ENCODE data around the gene BDH1. TPM values are rescaled to one million over a fixed set of nuclear protein-coding genes. Genes with fewer than 3 reads are reported as not detected.

The BDH1 gene
- total and polyA plus RNA-seq, 2 of the 8 experiments (the other 6 are each of a cell fraction or from before 2014, with no cell fraction given) = 27.2 to 28.1 TPM

DNA sequence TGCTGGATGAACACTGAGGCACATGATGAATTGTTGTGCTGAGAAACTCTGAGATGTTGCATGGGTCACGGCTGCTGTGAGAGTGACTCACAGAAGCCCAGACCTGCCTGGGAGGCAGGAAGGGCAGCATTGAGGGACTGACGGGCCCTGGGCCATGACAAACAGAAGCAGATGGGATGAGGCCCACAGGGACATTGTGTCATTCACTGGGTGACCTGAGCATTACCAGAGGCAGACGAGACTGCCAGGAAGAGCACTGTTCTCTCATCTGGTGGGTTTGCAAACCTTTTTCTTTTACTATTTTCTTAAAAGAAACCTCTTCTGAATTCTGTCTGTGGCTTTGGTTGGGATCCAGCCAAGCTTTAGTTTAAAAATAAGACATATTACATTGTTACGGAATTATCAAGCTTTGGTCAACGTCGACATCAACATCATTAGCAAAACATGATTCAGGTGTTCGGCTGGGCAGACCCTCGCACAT, 67.8 kb downstream of the BDH1 start (continued):
- TF ChIP-seq, protein P1, sequence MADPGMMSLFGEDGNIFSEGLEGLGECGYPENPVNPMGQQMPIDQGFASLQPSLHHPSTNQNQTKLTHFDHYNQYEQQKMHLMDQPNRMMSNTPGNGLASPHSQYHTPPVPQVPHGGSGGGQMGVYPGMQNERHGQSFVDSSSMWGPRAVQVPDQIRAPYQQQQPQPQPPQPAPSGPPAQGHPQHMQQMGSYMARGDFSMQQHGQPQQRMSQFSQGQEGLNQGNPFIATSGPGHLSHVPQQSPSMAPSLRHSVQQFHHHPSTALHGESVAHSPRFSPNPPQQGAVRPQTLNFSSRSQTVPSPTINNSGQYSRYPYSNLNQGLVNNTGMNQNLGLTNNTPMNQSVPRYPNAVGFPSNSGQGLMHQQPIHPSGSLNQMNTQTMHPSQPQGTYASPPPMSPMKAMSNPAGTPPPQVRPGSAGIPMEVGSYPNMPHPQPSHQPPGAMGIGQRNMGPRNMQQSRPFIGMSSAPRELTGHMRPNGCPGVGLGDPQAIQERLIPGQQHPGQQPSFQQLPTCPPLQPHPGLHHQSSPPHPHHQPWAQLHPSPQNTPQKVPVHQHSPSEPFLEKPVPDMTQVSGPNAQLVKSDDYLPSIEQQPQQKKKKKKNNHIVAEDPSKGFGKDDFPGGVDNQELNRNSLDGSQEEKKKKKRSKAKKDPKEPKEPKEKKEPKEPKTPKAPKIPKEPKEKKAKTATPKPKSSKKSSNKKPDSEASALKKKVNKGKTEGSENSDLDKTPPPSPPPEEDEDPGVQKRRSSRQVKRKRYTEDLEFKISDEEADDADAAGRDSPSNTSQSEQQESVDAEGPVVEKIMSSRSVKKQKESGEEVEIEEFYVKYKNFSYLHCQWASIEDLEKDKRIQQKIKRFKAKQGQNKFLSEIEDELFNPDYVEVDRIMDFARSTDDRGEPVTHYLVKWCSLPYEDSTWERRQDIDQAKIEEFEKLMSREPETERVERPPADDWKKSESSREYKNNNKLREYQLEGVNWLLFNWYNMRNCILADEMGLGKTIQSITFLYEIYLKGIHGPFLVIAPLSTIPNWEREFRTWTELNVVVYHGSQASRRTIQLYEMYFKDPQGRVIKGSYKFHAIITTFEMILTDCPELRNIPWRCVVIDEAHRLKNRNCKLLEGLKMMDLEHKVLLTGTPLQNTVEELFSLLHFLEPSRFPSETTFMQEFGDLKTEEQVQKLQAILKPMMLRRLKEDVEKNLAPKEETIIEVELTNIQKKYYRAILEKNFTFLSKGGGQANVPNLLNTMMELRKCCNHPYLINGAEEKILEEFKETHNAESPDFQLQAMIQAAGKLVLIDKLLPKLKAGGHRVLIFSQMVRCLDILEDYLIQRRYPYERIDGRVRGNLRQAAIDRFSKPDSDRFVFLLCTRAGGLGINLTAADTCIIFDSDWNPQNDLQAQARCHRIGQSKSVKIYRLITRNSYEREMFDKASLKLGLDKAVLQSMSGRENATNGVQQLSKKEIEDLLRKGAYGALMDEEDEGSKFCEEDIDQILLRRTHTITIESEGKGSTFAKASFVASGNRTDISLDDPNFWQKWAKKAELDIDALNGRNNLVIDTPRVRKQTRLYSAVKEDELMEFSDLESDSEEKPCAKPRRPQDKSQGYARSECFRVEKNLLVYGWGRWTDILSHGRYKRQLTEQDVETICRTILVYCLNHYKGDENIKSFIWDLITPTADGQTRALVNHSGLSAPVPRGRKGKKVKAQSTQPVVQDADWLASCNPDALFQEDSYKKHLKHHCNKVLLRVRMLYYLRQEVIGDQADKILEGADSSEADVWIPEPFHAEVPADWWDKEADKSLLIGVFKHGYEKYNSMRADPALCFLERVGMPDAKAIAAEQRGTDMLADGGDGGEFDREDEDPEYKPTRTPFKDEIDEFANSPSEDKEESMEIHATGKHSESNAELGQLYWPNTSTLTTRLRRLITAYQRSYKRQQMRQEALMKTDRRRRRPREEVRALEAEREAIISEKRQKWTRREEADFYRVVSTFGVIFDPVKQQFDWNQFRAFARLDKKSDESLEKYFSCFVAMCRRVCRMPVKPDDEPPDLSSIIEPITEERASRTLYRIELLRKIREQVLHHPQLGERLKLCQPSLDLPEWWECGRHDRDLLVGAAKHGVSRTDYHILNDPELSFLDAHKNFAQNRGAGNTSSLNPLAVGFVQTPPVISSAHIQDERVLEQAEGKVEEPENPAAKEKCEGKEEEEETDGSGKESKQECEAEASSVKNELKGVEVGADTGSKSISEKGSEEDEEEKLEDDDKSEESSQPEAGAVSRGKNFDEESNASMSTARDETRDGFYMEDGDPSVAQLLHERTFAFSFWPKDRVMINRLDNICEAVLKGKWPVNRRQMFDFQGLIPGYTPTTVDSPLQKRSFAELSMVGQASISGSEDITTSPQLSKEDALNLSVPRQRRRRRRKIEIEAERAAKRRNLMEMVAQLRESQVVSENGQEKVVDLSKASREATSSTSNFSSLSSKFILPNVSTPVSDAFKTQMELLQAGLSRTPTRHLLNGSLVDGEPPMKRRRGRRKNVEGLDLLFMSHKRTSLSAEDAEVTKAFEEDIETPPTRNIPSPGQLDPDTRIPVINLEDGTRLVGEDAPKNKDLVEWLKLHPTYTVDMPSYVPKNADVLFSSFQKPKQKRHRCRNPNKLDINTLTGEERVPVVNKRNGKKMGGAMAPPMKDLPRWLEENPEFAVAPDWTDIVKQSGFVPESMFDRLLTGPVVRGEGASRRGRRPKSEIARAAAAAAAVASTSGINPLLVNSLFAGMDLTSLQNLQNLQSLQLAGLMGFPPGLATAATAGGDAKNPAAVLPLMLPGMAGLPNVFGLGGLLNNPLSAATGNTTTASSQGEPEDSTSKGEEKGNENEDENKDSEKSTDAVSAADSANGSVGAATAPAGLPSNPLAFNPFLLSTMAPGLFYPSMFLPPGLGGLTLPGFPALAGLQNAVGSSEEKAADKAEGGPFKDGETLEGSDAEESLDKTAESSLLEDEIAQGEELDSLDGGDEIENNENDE (IDR thresholded peaks at IDR 0.05; ENCODE audit: insufficient replicate concordance, low read length) = no peak
- TF ChIP-seq SRF (IDR thresholded peaks at IDR 0.05; ENCODE audit: low read depth, low read length) (no peak), JUND (IDR thresholded peaks at IDR 0.05; ENCODE audit: low read length) (no peak), SIX5 (IDR thresholded peaks at IDR 0.05; ENCODE audit: low read depth, low read length) (no peak), TAF1 (IDR thresholded peaks at IDR 0.05; ENCODE audit: low read depth, low read length) (no peak), TEAD4 (IDR thresholded peaks at IDR 0.05; ENCODE audit: low read depth, low read length) (no peak), TAF7 (optimal IDR thresholded peaks at IDR 0.05; ENCODE audit: borderline replicate concordance, low read depth, low read length) (no peak), EGR1 (IDR thresholded peaks at IDR 0.05; ENCODE audit: borderline replicate concordance, low read depth, low read length) (no peak), SUZ12 (IDR thresholded peaks at IDR 0.05; ENCODE audit: low read length) (no peak), POLR2A (IDR thresholded peaks at IDR 0.05; ENCODE audit: control extremely low read depth in 1 of 2, low read depth in 2 of 2, low read length in 2 of 2) (no peak), SP2 (IDR thresholded peaks at IDR 0.05; ENCODE audit: low read length) (no peak)
- TF ChIP-seq, protein P2, sequence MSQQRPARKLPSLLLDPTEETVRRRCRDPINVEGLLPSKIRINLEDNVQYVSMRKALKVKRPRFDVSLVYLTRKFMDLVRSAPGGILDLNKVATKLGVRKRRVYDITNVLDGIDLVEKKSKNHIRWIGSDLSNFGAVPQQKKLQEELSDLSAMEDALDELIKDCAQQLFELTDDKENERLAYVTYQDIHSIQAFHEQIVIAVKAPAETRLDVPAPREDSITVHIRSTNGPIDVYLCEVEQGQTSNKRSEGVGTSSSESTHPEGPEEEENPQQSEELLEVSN (IDR thresholded peaks at IDR 0.05) = no peak
